ENCODE results near the gene DACT1.

GRCh38 chr14:58690801-58691516 lies 53.2 kb downstream of the DACT1 start:
- no peak for TF ChIP-seq CTCF (IDR thresholded peaks at IDR 0.05)
- no peak for TF ChIP-seq POLR2AphosphoS5 (IDR thresholded peaks at IDR 0.05)
